SKM-1 (cell line): ENCODE results near the gene LDLRAP1.
"Not testable (repeated sequence)": the region's sequence is repeated elsewhere in the genome, so short reads cannot be mapped to it uniquely, and the experiment has no call there.

Source experiments
- DNase-seq: peaks from one replicate; lab custom pipeline; 2025; ENCODE audit not compliant: unreplicated experiment; lab: John Stamatoyannopoulos, UW

The LDLRAP1 gene

GRCh38 chr1:25600971-25601699 lies 57.7 kb downstream of the LDLRAP1 start:
- not testable (repeated sequence) for DNase-seq

GRCh38 chr1:25603779-25604538 lies 60.6 kb downstream of the LDLRAP1 start:
- not testable (repeated sequence) for DNase-seq

DNA sequence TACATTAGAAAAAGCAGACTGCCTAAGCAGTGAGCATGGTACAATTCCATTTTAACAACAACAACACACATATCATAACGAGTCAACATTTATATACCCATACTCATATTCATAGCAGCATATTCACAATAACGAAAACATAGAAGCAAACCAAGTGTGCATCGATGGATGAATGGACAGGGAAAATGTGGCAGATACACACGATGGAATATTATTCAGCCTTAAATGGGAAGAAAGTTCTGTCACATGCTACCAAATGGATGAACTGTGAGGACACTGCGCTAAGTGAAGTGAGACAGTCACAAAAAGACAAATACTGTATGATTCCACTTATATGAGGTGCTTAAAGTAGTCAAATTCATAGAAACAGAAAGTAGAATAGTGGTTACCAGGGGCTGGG lies 63.7 kb downstream of the LDLRAP1 start:
- no peak for DNase-seq

GRCh38 chr1:25608488-25609178 lies 65.2 kb downstream of the LDLRAP1 start:
- DNase-seq = peak; percentile 72

GRCh38 chr1:25609921-25610320 lies 66.5 kb downstream of the LDLRAP1 start:
- DNase-seq = no peak

DNA sequence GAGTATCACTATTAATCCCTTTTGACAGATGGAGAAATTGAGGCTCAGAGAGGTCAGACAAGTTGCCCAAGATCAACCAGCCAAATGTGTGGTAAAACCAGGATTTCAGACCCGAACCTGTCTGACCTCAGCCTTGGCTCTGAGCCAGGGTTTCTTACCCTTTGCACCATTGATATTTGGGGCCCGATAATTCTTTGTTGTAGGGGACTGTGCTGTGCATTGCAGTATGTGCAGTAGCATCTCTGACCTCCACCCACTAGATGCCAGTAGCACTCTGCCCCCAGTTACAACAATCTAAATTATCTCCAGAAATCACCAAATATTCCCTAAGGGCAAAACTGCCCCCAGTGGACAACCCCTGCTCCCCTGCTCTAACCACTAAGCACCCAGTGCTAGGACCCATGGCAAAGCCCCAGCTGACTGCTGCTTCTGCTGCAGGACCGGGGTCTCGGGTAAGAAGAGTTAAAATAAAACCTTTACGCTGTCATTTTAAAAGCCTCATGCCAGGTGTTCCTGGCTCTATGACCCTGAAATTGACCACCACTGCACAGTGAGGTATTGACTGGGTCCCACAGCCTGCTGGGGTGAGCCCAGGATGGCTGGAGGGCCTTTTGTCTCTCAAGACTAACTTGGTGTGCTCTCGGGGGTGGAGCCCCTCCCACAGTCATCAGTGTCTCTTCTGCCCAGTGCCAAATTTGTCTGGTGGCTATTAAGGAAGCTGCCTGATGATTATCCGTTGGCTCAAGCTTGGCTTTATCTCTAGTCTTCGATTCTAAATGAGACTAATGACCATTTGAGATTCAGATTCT lies 67.6 kb downstream of the LDLRAP1 start:
- DNase-seq = no peak

GRCh38 chr1:25611843-25612242 lies 68.4 kb downstream of the LDLRAP1 start:
- no peak for DNase-seq

GRCh38 chr1:25612421-25612820 lies 69.0 kb downstream of the LDLRAP1 start:
- no peak for DNase-seq

- no peak for DNase-seq
Observed at GRCh38 chr1:25613091-25613490, 69.7 kb downstream of the LDLRAP1 start.

DNA sequence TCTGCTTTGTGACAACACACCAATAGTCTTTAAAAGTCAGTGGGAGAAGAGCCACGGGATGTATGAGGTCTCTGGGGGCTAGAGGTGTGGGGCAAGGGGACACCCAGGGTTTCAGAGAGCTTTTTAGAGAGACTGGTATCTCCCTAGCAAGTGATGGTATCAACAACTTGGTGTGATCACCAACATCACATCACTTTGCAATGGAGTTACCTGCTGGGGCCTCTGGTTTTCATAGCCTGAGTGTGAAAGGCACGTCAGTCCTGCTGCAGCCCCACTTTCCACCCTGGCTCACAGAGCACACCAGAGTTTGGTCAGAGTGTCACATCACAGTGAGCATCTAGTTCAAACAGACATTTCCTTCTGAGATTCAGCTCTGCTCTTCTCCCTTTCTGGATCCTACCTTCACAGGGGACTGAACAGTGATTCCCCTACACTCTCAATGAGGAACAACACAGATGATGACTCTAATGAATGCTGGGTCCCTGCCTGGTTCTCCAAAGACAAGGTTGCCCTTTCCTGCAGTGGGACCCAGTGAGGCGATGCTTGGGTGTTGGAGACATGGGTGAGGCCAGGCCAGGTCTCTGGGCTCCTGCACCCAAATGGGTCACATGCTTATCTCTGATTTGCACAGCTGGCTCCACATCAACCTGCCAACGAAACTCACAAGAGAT lies 71.2 kb downstream of the LDLRAP1 start:
- DNase-seq = no peak

DNA sequence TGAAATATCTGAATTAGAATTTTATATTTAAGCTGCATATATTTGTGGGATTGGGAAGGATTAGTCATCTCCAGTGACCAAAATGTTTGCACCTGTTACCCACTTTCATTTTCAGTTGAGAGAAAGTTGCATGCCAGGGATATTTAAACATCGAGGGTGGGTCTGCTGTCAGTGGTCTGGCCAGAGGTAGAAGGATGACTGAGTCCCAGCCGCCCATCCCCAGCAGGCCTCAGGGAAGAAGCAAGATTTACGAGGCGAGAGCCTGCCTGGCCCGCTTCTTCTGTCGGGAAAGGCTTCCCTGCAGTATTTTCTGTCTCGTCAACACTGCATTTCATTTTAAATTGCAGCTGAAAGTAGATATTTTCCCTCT lies 71.8 kb downstream of the LDLRAP1 start:
- DNase-seq = no peak

DNA sequence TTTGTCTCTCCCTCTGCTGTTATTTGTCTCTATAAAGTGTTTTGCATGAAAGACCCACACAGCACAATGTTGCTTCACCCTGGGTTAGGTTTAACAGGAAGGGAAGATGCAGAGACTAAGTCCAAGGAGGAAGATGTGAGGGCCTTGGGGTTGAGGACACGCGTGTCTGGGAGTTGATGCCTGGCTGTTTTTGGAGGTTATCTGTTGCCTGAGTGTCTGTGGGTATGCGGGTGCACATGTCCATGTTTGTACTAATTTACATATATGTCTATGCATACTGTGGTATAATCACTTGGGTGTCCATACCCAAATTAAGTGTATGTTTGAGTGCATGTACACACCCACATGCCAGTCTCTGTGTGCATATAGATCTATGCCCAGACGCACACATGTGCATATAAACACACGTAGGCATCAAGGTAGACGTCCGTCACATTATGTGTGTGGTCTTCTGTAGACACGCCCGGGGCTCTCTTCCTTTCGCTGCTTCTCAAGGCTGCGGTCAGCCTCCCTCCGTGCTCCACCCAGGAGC lies 72.2 kb downstream of the LDLRAP1 start:
- DNase-seq = no peak

DNA sequence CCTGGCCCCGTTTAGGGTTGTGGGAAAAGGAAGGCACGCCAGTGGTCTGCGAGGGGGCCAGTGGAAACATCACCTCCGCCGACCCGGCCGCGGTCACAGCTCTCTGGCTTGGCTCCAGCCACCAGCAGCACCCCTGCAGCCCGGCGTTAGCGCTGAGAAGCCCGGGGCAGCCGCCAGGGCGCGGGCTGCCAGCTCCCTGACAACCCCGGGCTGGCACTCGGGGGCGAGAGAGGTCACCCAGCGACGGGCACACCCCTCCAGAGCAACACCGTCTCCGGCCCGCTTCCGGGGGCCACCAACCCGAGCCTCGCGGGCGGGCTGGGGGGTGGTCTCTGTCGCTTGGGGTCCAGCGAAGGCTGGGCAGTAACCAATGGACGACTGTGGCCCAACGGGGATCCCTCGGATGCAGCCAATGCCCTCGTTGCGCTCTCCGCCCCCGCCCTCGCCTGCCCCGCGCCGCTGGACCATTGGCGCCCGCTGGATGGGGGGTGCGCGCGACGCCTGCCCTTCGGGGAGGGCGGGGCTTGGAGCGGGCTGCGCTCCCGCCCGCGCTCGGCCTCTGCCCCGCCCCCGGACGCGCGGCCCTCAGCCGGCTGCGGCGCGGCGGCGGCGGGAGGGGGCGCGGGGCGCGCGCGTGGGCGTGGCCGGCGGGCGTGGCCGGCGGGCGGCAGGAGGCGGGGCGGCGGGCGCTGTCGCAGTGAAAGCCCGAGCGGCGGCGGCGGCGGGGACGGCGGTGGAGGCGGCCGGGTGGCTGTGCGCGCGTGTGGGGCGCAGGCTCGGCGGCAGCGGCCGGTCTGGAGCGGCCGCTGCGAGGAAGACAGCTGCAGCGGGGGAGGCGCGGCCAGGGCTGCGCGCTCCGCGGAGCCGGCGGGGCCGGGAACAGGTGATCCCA lies 72.9 kb downstream of the LDLRAP1 start, which contains the start of gene MAN1C1:
TSS of gene MAN1C1 (plus strand) at position 697 of the 892 bp plus-strand sequence. CDS start 1,007 bp downstream, outside the sequence.
- DNase-seq = peak; percentile 77

- DNase-seq = no peak
Observed at GRCh38 chr1:25616987-25617624, 73.7 kb downstream of the LDLRAP1 start.

GRCh38 chr1:25617625-25618432 lies 74.4 kb downstream of the LDLRAP1 start:
- peak; percentile 59 for DNase-seq

- DNase-seq = no peak
Observed at GRCh38 chr1:25618433-25618808, 75.0 kb downstream of the LDLRAP1 start.
